ENCODE results near the gene FAM83B. TPM values are rescaled to one million over a fixed set of nuclear protein-coding genes. Genes with fewer than 3 reads are reported as not detected.

FAM83B gene
- total RNA-seq, 1 experiment from 2014 or later: 5.7 TPM

DNA sequence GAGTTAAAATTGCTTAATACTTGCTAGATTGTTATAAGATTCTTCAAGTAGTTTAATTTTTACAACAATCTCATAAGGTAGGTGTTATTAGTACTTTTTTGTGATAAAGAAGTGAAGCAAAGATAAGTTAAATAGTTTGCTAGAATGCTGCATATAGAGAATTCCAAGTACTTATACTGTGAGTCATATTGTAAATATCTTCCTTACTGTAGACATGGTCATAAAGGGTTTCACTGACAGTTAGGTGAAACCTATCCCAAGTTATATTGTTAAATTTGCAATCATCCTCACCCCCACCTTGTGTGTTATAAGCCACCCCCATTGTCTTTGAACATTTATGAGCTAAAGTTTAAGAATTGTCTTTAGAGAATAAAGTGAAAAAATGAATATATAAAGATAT is 142.0 kb downstream of the FAM83B start:
- no peak overlapping the region for H2BK12ac ChIP-seq (ENCODE audit: insufficient read length, low read depth, low read length)
- no peak overlapping the region for H3K18ac ChIP-seq (ENCODE audit: insufficient read length, low read depth, low read length)
- H4K5ac ChIP-seq (ENCODE audit: insufficient read length, low read depth, low read length): no peak overlapping the region
- H3K27ac ChIP-seq (ENCODE audit: insufficient read length, low read depth, low read length): no peak overlapping the region
- peaks cover 11 to 12% of the 10 kb centered on the region in 2 experiments; a peak in 3 of 5 replicates for H3K9me3 Mint-ChIP-seq
- TF ChIP-seq, protein P1, sequence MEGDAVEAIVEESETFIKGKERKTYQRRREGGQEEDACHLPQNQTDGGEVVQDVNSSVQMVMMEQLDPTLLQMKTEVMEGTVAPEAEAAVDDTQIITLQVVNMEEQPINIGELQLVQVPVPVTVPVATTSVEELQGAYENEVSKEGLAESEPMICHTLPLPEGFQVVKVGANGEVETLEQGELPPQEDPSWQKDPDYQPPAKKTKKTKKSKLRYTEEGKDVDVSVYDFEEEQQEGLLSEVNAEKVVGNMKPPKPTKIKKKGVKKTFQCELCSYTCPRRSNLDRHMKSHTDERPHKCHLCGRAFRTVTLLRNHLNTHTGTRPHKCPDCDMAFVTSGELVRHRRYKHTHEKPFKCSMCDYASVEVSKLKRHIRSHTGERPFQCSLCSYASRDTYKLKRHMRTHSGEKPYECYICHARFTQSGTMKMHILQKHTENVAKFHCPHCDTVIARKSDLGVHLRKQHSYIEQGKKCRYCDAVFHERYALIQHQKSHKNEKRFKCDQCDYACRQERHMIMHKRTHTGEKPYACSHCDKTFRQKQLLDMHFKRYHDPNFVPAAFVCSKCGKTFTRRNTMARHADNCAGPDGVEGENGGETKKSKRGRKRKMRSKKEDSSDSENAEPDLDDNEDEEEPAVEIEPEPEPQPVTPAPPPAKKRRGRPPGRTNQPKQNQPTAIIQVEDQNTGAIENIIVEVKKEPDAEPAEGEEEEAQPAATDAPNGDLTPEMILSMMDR (conservative IDR thresholded peaks at IDR 0.05): no peak
- H4K20me1 ChIP-seq (ENCODE audit: control insufficient read depth, insufficient read depth, insufficient read length): no peaks in the 10 kb centered on the region
- H3K79me1 ChIP-seq (ENCODE audit: insufficient read depth, low read depth, low read length, poor library complexity, severe bottlenecking): no peaks in the 10 kb centered on the region
- no peaks in the 10 kb centered on the region for H3K9me3 ChIP-seq (ENCODE audit: control insufficient read depth, low read depth, low read length)
- no peak overlapping the region for H3K23ac ChIP-seq (ENCODE audit: insufficient read length, low read depth, low read length)
- H3T11ph ChIP-seq (ENCODE audit: low read length): no peak overlapping the region
- no peak overlapping the region for H2BK120ac ChIP-seq (ENCODE audit: low read depth, low read length, poor library complexity, severe bottlenecking)
- H3K27me3 Mint-ChIP-seq (ENCODE audit: low read depth): no peaks in the 10 kb centered on the region; the same call in none of the 2 replicates
- H3K56ac ChIP-seq (ENCODE audit: insufficient read length, low read depth, low read length): no peak overlapping the region
- H3K4me2 ChIP-seq (ENCODE audit: insufficient read depth, insufficient read length, low read length): no peak overlapping the region
- H2BK15ac ChIP-seq (ENCODE audit: low read depth, low read length): no peak overlapping the region
- H3K27ac Mint-ChIP-seq: no peak overlapping the region; a peak in 1 of 7 replicates
- no peaks in the 10 kb centered on the region; a peak in 3 of 7 replicates for H3K36me3 Mint-ChIP-seq (ENCODE audit: insufficient read depth in 1 of 3, low read depth in 3 of 3)
- no peak overlapping the region for H3K14ac ChIP-seq (ENCODE audit: insufficient read depth, low read length)
- H3K4me3 Mint-ChIP-seq: no peak overlapping the region
- no peak overlapping the region for H4K91ac ChIP-seq (ENCODE audit: insufficient read length, low read depth, low read length)
- no peak overlapping the region for H2AK5ac ChIP-seq (ENCODE audit: insufficient read length, low read length)
- no peaks in the 10 kb centered on the region for H3K23me2 ChIP-seq (ENCODE audit: insufficient read length, low read depth, low read length, poor library complexity, severe bottlenecking)
- H2BK20ac ChIP-seq (ENCODE audit: low read depth, low read length, poor library complexity, severe bottlenecking): no peak overlapping the region
- H3K27me3 ChIP-seq (ENCODE audit: insufficient read depth, low read length): no peaks in the 10 kb centered on the region
- no peak for DNase-seq
- H3K4ac ChIP-seq (ENCODE audit: low read depth, low read length): no peak overlapping the region
- no peak overlapping the region for H3K9ac ChIP-seq (ENCODE audit: extremely low read depth, insufficient read length, low read length)
- H2BK5ac ChIP-seq (ENCODE audit: insufficient read length, low read length): no peak overlapping the region
- no peaks in the 10 kb centered on the region for H3K4me1 ChIP-seq (ENCODE audit: insufficient read depth, low read length)
- H2AFZ ChIP-seq (ENCODE audit: low read length): no peak overlapping the region
- no peak overlapping the region for H4K8ac ChIP-seq (replicated peaks; ENCODE audit: insufficient read length, low read depth, low read length)
- peaks cover 3% of the 10 kb centered on the region in 2 experiments; a peak in 2 of 4 replicates for H3K4me1 Mint-ChIP-seq
- no peaks in the 10 kb centered on the region for H3K79me2 ChIP-seq (ENCODE audit: insufficient read depth, low read length)

All from H9 (cell line).